Measurements from ENCODE around the gene EIF4E3.

EIF4E3 gene

DNA sequence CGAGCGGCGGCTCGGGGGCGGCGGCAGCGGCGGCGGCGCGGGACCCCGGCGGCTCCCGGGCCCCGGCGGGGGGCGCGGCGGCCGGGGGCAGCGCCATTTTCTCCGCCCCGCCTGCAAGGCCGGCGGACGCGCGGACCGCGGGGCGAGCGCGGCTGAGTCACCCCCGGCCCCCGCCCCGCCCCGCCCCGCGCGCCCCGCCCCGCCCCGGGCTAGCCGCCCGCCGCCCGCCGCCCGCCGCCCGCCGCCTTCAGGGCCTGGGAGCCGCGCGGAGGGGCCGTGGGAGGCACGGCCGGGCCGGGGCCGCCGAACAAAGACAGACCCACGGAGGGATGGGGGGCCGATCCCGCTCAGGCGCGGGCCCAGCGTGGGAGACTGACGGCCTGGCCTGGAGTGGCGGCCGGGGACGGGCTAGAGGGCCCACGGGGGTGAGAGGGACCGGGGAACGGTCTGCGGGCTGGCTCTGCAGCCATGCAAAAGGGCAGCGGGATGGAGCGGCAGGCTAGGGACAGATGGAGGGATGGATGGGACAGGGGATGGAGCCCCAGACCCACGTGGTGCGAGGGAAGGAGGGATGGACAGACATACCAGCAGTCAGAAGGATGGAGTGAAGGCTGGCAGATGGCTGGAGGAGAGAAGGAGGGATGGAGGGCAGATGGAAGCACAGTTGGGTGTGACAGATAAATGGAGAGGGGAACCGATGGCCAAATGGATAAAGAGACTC lies at the start of gene EIF4E3:
Gene EIF4E3 (minus strand): TSS at position 132 of the 721 bp plus-strand sequence. CDS start 35 bp downstream, at position 97.
- peak; percentile 46 for DNase-seq

DNA sequence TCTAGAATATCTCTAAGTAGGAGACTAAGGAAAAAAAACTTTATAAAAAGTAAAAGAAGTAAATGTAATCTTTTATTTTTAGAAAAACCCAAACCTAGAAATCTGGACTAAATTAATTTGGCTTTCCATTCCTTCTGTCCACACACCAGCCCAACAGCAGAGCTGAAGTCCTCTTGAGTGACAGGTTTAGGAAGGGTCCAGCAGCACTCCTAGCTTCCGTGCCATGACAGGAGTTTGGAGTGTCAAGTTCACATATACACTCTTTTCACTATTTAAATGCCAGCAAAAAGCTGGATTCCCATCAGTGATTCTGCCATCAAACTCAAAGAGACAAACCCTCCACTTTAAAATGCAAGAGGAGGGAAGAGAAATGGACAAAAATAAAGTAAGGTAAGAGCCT lies 46.7 kb upstream of the EIF4E3 start:
- DNase-seq: no peak

DNA sequence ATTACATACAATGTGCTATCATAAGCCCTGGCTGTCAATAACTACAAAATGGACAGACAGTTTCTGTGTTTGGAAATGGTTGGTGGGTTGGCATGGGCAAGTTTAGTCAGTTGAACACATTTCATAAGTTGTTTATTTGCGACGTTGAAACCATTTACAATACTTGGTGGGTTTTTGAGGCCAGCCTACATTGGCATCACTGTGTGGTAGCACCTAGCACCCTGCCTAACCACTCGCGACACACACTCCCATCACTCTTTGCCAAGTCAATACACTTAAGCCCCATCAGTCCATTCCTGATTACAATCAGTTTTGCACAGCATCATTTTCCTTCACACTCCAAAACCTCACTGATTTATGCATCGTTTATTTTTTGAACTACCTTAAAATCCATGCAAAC lies 45.9 kb upstream of the EIF4E3 start:
- DNase-seq: no peak

DNA sequence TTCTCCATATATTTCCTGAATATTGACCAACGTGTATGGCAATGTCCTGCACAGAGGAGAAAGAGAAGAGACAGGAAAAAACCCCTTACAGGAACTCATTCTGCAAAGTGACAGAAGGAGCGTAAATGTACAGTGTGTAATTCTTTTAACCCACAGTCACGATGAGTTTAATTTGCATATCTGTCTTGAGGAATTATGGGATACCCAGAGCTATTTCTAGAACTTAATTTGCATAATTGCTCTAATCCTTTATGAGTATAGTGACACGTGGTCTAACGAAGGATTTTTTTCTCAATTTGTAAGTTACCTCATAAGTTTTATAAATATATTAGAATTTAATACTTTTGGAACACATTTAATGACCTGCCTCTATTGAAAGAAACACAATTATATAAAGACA lies 38.2 kb upstream of the EIF4E3 start:
- DNase-seq: no peak

DNA sequence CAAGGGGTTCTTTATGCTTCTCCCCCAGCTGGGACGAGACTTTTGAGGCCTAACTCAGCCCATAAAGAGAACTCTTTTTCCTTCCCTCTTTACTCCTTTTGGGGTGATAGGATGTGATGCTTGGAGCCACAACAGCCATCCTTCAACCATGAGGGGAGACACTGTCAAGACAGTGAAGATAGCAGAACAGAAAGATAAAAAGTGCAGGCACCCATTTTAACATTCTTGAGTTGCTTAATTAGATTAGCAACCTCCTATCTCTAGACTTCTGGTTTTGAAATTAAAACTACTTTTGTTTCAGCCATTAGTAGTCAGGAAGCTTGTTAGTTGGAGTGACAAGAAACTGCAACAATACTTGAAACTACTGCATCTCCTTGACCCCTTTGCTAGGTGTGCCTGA lies 34.9 kb upstream of the EIF4E3 start:
- DNase-seq: no peak

DNA sequence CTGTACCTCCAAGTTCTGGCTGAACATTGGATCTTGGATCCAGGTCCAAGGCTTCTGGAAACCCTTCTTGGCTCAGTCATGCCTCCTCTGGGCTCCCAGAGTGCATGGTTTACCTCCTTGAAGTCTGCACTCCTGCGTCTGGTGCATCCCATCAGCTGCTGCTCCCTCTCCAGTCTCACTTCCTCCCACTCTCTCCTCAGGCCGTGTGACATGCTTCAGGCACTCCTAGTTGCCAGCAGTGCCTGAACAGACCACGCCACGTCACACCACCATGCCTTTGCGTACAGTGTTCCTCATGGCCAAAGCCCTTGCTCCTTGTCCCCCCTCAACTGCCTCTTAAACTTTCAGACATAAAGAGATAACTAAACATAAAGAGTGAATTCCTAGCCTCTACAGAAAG lies 34.2 kb upstream of the EIF4E3 start:
- no peak for DNase-seq

DNA sequence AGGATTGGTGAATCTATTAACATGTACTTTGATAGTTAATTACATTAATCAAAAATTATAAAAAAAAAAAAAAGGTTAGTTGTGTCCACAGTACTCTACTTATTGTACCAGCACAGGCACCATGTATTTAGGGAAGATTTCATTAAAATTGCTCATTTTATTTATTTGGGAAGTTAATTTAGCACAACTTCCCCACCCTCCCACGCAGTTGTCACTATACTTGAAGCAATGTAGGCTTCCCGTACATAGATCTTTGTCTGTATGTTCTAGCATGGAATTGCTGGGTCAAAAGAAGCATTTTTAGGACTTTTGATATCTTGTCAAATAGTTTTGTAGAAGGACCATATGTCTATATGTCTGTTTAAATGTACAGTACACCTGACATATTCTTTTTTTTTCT lies 32.9 kb upstream of the EIF4E3 start:
- DNase-seq: no peak

DNA sequence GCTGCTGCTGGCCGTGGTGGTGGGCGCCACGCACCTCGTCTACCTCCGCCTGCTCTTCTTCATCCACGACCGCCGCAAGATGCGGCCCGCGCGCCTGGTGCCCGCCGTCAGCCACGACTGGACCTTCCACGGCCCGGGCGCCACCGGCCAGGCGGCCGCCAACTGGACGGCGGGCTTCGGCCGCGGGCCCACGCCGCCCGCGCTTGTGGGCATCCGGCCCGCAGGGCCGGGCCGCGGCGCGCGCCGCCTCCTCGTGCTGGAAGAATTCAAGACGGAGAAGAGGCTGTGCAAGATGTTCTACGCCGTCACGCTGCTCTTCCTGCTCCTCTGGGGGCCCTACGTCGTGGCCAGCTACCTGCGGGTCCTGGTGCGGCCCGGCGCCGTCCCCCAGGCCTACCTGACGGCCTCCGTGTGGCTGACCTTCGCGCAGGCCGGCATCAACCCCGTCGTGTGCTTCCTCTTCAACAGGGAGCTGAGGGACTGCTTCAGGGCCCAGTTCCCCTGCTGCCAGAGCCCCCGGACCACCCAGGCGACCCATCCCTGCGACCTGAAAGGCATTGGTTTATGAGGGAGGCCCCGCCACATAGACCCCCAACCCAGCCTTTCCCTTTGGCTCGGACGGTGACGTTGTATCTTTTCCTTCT lies 29.5 kb upstream of the EIF4E3 start:
- no peak for DNase-seq

DNA sequence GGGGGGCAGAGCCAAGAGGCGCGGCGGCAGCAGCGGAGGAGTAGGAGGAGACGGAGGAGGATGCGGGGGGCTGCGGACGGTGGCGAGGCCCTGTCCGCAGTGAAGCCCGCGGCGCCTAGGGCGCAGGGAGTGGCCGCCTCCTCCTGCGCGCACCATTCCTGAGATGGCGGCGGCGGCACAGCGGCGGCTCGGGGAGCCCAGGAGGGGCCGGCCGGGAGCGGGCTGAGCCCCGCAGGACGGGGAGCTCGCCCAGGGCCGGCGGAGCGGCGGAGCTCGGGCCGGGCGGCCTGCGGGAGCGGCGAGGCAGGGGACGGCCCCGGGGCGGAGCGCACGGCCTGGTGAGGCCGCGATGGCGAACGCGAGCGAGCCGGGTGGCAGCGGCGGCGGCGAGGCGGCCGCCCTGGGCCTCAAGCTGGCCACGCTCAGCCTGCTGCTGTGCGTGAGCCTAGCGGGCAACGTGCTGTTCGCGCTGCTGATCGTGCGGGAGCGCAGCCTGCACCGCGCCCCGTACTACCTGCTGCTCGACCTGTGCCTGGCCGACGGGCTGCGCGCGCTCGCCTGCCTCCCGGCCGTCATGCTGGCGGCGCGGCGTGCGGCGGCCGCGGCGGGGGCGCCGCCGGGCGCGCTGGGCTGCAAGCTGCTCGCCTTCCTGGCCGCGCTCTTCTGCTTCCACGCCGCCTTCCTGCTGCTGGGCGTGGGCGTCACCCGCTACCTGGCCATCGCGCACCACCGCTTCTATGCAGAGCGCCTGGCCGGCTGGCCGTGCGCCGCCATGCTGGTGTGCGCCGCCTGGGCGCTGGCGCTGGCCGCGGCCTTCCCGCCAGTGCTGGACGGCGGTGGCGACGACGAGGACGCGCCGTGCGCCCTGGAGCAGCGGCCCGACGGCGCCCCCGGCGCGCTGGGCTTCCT lies 28.8 kb upstream of the EIF4E3 start, which contains the start of gene GPR27:
Gene GPR27 (plus strand): TSS at position 155 of the 909 bp plus-strand sequence. CDS start 195 bp downstream, at position 350.
- DNase-seq: no peak

DNA sequence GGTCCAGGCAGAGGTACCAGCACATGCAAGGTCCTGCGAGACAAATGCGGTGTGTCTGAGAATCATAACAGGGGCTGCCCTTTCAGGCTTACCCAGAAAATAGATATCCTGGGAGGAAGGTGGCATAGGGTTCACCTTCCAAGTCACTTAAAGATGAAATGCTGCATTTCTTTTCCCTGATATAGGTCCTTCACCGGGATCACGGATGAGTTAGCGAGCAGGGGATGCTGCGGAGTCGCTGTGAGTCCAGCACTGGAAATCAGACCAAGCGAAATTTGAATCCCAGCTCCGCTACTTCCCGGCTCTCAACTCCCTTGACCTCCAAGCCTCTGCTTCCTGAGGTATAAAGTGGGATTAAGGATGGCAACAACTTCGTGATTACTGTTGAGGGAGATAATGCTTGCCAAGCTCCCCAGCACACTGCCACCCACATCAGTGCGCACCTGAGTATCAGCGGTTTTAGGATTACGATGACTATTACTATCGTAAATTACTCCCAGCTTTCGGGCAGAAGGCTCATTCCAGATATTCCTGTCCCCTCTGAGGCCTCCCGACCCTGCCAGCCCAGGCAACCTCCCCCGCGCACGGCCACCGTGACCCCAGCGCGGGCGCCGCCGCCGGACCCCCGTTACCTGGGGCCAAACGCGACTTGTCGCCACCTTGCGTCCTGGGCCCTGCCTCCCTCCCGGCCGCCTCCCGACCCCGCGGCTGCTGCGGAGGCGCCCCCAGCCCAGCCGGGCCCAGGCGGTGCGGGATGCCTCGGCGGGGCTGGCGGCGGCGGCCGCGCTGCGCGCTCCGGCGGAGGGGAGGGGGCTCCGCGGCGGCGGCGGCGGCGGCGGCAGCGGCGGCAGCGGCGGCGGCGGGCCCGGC lies 27.9 kb upstream of the EIF4E3 start:
- no peak for DNase-seq

DNA sequence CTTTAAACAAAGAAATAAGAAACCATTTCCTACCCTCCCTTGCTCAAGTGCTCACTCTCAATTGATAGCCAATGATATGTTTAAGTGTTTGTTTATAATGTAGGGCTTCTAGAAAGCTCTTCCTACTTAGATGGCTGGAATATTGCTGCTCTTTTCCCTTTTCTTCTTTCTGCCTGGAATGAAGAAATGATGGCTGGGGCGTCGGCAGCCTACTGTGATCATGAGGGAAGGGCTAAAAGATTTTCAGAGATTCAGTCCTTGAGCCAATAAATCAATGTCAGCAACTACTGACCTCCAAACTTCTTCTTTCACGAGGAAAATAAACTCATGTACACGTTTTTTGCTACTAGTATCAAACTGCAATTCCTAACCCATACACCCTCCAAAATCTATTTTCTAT lies 26.4 kb upstream of the EIF4E3 start:
- no peak for DNase-seq

DNA sequence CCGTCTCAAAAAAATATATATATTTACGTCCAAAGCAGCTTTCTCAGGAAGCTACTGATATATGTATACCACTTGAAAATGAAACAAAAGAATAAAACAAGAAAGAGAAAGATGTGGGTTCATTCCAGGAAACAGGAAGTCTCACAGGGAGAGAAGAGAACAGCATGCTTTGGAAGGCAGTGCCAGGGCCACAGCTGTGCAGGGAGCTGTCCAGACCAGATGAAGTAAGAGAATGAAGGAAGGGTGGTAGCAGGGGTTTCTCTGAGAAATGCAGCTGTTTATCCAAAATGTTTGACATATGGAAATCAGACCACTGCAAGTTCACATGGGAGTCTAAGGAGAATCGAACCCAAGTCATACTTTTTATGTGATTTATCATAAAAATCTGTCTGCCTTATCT lies 19.5 kb upstream of the EIF4E3 start:
- DNase-seq: no peak

DNA sequence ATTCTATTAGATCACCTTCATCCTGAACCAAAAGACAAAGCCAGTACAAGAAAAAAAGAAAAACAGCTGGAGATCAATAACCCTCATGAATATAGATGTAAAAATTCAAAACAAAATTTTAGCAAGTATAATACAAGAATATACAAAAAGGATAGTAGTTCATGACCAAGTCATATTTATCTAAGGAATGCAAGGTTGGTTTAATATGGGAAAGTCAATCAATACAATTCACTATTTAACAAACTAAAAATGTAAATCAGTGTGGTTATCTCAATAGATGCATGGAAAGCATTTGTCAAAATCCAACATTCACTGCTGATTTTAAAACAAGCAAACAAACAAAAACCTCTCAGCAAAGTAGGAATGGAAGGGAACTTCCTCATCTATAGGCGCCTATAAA lies 17.4 kb upstream of the EIF4E3 start:
- no peak for DNase-seq

DNA sequence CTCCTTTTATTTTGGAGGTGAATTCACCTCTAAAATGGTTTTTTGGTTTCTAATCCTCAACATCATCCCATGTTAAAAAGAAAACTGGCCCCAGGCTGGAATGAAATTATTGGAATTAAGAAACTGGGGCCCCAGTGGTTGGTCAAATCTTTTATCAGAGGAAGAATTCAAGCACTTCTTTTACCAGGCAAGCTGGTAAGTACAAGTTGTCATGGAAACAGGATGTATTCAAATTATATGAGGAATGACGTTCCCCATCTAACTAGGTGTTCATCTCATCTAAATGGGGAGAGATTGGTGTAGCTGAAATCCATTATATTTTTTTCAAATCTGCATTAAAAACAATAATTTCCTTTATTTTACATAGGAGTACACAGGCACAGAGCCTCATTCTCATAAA lies 9.7 kb upstream of the EIF4E3 start:
- no peak for DNase-seq

DNA sequence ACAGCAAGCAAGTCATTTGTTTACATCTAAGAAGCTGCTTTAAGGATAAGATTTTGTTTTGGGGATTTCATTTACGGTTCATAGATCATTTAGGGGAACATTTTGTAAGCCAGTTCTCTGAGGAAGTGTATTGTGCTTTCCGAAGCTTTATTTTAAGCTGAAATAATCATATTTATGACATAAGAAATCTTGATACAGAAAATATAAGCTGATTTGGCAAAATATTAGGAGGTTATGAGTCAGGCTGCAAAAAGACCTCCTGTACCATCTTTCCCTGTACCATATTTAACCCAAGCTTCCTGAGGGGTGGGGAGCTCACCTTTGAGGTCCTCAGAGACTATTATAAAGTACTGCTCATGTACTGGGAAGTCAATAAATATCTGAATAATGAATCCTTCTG lies 8.1 kb upstream of the EIF4E3 start:
- DNase-seq: no peak

DNA sequence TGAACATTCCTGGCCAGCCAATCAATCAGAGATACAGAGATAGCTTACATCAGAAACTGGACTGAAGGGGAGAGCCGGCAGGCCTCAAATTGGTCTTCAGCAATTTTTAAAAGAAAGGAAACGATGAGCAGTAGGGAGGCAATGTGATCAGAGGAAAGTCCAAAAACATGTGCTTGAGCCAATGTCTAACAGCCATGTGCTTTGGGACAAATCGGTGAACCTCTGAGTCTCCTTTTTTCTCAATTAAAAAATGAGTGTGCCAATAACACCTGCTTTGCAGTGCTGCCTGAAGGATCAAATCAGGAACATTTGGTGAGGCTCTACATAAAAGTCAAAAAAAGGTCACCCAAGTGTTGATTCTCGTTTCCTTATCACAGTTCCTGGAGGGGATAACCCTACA lies 7.4 kb upstream of the EIF4E3 start:
- DNase-seq: no peak

DNA sequence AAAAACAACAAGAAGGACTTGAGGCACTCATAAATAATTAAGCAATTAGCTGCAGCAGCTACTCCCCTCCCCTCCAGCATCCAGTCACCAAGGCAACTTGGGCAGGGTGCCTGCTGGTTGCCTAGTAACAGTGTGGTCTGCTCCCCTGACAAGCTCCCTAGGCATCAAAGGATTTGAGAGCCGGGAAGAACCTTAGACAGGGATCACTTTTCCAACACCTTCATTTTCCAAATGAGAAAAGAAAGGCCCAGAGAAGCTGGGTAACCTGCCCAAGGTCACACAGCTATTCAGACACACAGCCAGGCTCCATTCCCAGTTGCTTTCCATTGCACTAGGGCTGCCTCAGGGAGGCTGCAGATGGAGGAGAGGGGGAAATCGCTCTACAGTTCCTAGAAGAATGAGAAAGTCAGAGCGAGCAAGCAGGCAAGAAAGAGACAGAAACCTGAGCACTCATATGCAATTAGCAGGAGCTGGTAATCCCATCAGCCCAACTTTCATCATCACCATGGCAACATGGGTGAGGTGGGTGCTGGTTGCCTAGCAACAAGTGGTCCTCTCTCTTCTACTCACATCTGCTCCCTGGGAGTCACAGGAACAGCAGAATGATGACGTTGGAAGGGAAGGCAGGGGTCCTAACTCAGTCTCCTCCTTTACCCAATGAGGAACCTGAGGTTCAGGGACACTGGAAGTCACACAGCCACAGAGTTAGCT lies 3.6 kb upstream of the EIF4E3 start:
- no peak for DNase-seq

DNA sequence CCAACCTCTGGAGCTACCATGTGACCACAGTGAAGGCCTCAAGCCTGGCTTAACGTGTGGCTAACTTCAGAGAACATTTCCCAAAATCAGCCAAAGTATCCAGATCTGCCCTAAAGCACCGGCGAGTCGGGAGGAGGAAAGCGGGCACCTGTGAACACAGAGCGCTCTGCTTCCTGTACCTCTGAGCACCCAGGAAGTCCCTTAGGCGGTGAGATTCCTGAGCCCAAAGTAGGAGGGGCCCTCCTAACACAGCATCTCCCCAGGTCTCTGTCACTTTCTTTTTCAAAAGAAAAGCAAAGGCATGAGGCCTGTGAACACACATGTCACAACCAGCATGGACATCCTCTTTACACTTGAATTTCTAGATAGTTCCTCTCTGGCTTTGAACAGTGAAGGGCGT lies 944 bp upstream of the EIF4E3 start:
- DNase-seq: no peak

DNA sequence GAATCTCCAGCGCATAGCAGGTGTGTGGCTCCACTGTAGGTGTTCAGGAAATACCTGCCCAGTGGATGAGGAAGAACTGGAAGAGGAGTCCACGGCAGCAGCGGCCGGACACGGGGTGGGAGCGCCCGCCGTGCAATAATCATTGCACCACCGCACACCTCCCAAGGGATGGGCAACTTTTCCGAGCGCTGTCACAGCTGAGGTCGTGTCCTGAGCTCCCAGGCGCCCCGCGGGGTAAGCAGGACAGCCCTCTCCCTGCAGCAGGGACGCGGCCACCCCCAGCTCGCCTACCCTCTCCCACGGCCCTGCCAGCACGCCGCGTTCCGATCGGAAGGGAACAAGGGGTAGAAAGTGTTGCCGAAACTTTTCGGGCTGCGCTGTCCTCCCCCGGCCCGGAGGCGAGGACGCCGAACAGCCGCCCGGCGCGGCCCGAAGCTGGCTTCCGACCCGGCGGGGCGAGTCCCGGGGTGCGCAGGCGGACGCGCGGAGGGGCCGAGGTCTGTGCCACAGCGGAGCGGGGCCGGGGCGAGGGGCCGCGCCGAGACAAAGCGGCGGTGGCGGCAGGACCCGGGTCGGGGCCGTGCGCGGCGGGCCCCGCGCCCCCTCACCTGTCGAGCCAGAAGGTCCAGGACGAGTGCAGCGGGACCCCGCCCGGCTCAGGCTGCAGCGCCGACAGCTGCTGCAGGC lies 475 bp downstream of the EIF4E3 start:
- DNase-seq: peak; percentile 24

DNA sequence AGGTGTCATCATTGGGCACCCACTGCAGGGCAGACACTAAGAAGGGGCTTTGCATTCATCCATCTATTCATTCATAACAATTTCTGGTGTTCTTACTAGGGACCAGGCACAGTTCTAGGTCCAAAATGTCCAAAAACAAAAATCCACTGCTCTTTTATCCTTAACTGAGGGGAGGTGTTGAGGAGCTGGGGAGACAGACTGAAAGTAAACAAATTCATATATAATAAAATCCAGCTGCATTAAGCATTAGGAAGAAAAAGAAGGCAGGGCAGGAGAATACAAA lies 1.1 kb downstream of the EIF4E3 start:
- DNase-seq: no peak

DNA sequence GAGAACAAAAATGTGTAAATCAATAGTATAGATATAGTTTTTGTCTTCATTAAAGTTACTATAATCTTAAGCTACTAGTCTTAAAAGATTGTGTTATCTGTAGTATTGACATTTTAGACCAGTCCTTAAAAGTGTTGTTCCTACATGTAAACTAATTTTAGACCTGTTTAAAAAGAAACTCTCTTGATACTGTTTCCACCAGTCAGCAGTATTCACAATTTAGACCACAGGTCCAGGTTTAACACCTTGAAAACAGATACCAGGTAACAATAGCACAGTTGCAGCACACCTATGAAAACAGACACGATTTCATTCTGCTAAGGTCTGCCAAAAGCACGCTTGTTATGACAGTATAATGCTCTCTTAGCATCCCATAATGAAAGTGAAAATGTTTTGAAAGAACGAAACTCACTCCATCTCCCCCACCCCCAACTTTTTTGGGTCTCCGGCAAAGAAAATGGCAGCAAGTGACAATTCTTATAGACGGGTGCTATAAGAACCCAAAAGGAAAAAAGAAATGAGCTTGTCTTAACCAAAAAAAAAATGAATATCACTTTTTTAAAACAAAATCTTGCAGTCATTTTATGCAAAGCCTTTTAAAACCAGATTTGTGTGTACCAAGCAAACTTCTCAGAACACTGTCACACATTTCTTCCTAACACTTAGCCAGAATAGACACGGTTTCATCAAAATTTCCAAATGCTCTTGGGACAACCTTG lies 1.6 kb downstream of the EIF4E3 start:
- DNase-seq: no peak

All from midbrain (tissue), 1 donor.